Adrenal gland (tissue), 12 donors: ENCODE data around the gene BTBD9. TPM values are rescaled to one million over a fixed set of nuclear protein-coding genes. Genes with fewer than 3 reads are reported as not detected.

Experiments
- DNase-seq, 7 donors: peaks; one replicate each; pipeline ENCODE4 v3.0.0-alpha.2; 2019 to 2020
- H3K27ac ChIP-seq, 5 donors: fragments of 200-600 bp; sonication (generic) in 4 of 5; 1 replicate in 3 of 5; 2 replicates in 2 of 5; pipeline versions ENCODE4 v1.5.1 to v1.8.0; 2016 to 2020; ENCODE audit warnings: mild to moderate bottlenecking in 1 of 5
- H3K27me3 ChIP-seq: fragments of 200-600 bp; 2 replicates; pipeline ENCODE4 v1.8.0; 2021
- H3K36me3 ChIP-seq, 2 donors: fragments of 200-600 bp; replicated peaks in 1 of 2; 1 replicate in 1 of 2; 2 replicates in 1 of 2; pipeline versions ENCODE4 v1.5.1 to v1.8.0; 2018 to 2022
- H3K4me1 ChIP-seq, 2 donors: fragments of 200-600 bp; replicated peaks in 1 of 2; 1 replicate in 1 of 2; 2 replicates in 1 of 2; pipeline versions ENCODE4 v1.5.1 to v1.8.0; 2018 to 2021
- H3K4me3 ChIP-seq, 4 donors: fragments of 200-600 bp; sonication (generic) in 3 of 4; one replicate each; pipeline ENCODE4 v1.5.1; 2016 to 2018
- H3K9me3 ChIP-seq, 3 donors: fragments of 200-600 bp; sonication (generic) in 1 of 3; replicated peaks in 1 of 3; 1 replicate in 2 of 3; 2 replicates in 1 of 3; pipeline versions ENCODE4 v1.5.1 to v1.8.0; 2016 to 2021
- CTCF ChIP-seq, 6 experiments: fragments of 450-650 bp in 4 of 6; fragments of 200-600 bp in 2 of 6; sonication (generic) in 1 of 6; IDR thresholded peaks; 1 replicate in 5 of 6; 2 replicates in 1 of 6; pipeline versions ENCODE4 v1.5.1 to v1.8.0; 2016 to 2021; ENCODE audit warnings: antibody characterized with exemption in 6 of 6, mild to moderate bottlenecking in 2 of 6, moderate library complexity in 1 of 6
- POLR2A ChIP-seq, 2 donors: fragments of 450-650 bp; IDR thresholded peaks; one replicate each; pipeline ENCODE4 v1.6.1; 2017; ENCODE audit warnings: antibody characterized with exemption in 2 of 2, mild to moderate bottlenecking in 2 of 2, moderate library complexity in 1 of 2
- whole genome bisulfite sequencing, 4 donors: extraction: QIAGEN DNeasy Blood & Tissue Kit in 2 of 4; methylation state at CpG; one replicate each; pipeline versions ENCODE4 v1.1.5 to v1.1.7; 2013 to 2017; 5-methylcytosine and 5-hydroxymethylcytosine counted together
- intact Hi-C, 2 donors: fragments of 100-400 bp; cut with DNase I; formaldehyde crosslinking; loops; one replicate each; pipeline versions ENCODE4 v1.14.1 to v1.15.0; 2022 to 2023
- polyA plus RNA-seq, 3 donors: library from polyadenylated mRNA; stranded (reverse); fragments of 200-250 nt in 2 of 3; fragments of 350-450 nt in 1 of 3; fragmentation: Illumina TruSeq in 1 of 3; extraction: RNeasy Lipid Tissue Mini Kit (QIAGEN cat#74804) in 1 of 3; gene quantifications; one replicate each; pipeline ENCODE4 v1.2.3, GENCODE V29; 2013 to 2014
- total RNA-seq, 9 donors: library from RNA; depleted of rRNA in 4 of 9; stranded (reverse); fragments of >200 nt in 4 of 9; fragments of 120-200 nt in 1 of 9; fragmentation: NEBNext Ultra II Directional in 1 of 9; extraction: Animal tissue kit (Norgen Biotek cat#: 25700) in 1 of 9; gene quantifications; one replicate each; pipeline versions ENCODE4 v1.1.0 to v1.2.4, GENCODE V29; 2013 to 2023
- donor health status: healthy with polysubstance abuse.
- donor health status: Bipolar disorder and iron deficiency.
- donor health status: DM: yes; HTN: yes; CAD: no.
- donor health status: DM: no; HTN: no; CAD: no.
- donor health status: DM: no; HTN: no; CAD: no.
- donor health status: DM: yes; HTN: yes; CAD: no.

Gene BTBD9
- total and polyA plus RNA-seq, 12 donors = 2.4 to 29.6 (median 18.1) TPM

DNA sequence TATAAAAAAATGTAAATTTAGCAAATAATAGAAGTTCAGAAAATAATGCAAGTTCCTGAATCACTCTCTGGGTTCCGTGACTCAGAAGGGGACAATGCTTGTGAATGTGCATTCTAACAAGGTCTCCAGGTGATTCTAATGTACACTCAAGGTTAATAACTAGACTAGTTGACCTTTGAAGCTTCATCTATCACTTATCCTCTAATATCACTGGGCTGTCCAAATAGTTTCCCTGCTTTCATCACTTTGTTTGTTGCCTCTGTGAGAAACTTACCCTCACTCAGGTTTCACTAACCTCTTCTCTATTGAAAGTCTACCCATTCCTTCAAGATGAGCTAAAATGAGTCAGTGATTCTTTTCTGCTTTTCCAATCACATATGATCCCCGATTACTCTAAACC, 189.0 kb downstream of the BTBD9 start:
- TF ChIP-seq CTCF (IDR thresholded peaks at IDR 0.05) (no peak), POLR2A (IDR thresholded peaks at IDR 0.05) (no peak)
- Histone ChIP-seq H3K27me3 (no peaks in the 10 kb centered on the region), H3K4me3 (no peak overlapping the region), H3K36me3 (no peaks in the 10 kb centered on the region), H3K9me3 (no peaks in the 10 kb centered on the region), H3K4me1 (peaks cover 0 to 7% of the 10 kb centered on the region in 2 donors), H3K27ac (no peak overlapping the region)
- intact Hi-C loops = no loop called here
- WGBS, 4 donors = 89 to 95% (median 93%) methylated on average over 2 of the region's 2 CpGs
- no peak for DNase-seq

DNA sequence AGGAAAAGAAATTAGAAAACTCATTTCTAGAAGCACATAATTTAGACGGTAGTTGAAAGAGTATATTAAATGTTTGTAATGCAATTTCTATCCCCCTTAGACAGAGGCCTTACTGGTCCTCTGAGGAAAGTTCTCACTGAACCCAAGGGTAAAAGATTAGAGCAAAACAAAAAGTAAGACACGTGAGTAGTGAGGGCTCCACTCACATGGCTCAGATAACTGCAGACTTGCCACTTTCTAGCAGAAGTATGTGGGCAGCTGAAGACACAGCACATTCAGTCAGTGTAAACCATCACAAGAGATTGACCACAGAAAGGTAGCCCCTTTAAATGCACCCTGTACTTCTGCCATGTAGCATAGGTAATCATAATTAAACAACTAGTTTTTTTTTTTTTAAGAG, 193.8 kb downstream of the BTBD9 start:
- WGBS, 4 donors = 55 to 62% (median 59%) methylated on average over 2 of the region's 2 CpGs
- Histone ChIP-seq H3K27me3 (no peaks in the 10 kb centered on the region), H3K36me3 (no peaks in the 10 kb centered on the region), H3K9me3 (no peaks in the 10 kb centered on the region), H3K4me1 (peaks cover 0 to 12% of the 10 kb centered on the region in 2 donors), H3K27ac (no peak overlapping the region), H3K4me3 (no peak overlapping the region)
- intact Hi-C loops = no loop called here
- no peak for DNase-seq
- TF ChIP-seq POLR2A (IDR thresholded peaks at IDR 0.05) = no peak
- no peak for TF ChIP-seq CTCF (IDR thresholded peaks at IDR 0.05)

GRCh38 chr6:38445336-38445735, 194.4 kb downstream of the BTBD9 start:
- H3K36me3 ChIP-seq = no peaks in the 10 kb centered on the region
- TF ChIP-seq POLR2A (IDR thresholded peaks at IDR 0.05) = no peak
- TF ChIP-seq CTCF (IDR thresholded peaks at IDR 0.05) = no peak
- H3K27ac ChIP-seq = no peak overlapping the region
- peaks cover 0 to 12% of the 10 kb centered on the region in 2 donors for H3K4me1 ChIP-seq
- intact Hi-C loops = no loop called here
- no peaks in the 10 kb centered on the region for H3K9me3 ChIP-seq
- no peak overlapping the region for H3K4me3 ChIP-seq
- H3K27me3 ChIP-seq = no peaks in the 10 kb centered on the region
- DNase-seq = no peak

GRCh38 chr6:38443352-38444144, 196.2 kb downstream of the BTBD9 start:
- WGBS, 4 donors = 73 to 76% (median 74%) methylated on average over 6 of the region's 6 CpGs

More at GRCh38 chr6:38443352-38444144, 196.2 kb downstream of the BTBD9 start:
- Histone ChIP-seq H3K36me3 (no peaks in the 10 kb centered on the region), H3K27ac (no peak overlapping the region), H3K9me3 (no peaks in the 10 kb centered on the region), H3K4me3 (no peak overlapping the region), H3K4me1 (peaks cover 0 to 12% of the 10 kb centered on the region in 2 donors), H3K27me3 (no peaks in the 10 kb centered on the region)
- DNase-seq = no peak
- intact Hi-C loops = no loop called here
- TF ChIP-seq CTCF (IDR thresholded peaks at IDR 0.05) (no peak), POLR2A (IDR thresholded peaks at IDR 0.05) (no peak)
